CD4-positive, alpha-beta T cell treated with Interleukin-4 for 4 hours (primary cell): ENCODE measurements around the gene IFT80.
A peak's percentile ranks its signal among the peaks of the same experiment; 100 is the strongest.
"Not testable (repeated sequence)": the region's sequence is repeated elsewhere in the genome, so short reads cannot be mapped to it uniquely, and the experiment has no call there.

ENCODE experiments used
- DNase-seq: peaks from one replicate; pipeline ENCODE4 v3.0.0-alpha.2; 2020

IFT80 gene

GRCh38 chr3:160257606-160258005, 141.4 kb downstream of the IFT80 start:
- no peak for DNase-seq

GRCh38 chr3:160253298-160253697, 145.7 kb downstream of the IFT80 start:
- no peak for DNase-seq

GRCh38 chr3:160247766-160248165, 151.3 kb downstream of the IFT80 start:
- DNase-seq: no peak

GRCh38 chr3:160245261-160245800, 153.7 kb downstream of the IFT80 start:
- DNase-seq: no peak

GRCh38 chr3:160240719-160241118, 158.3 kb downstream of the IFT80 start:
- not testable (repeated sequence) for DNase-seq

GRCh38 chr3:160232014-160232413, 167.0 kb downstream of the IFT80 start:
- DNase-seq: no peak

GRCh38 chr3:160227419-160227818, 171.6 kb downstream of the IFT80 start:
- DNase-seq: no peak

- no peak for DNase-seq
Measured at GRCh38 chr3:160226026-160226907, 172.8 kb downstream of the IFT80 start.

GRCh38 chr3:160225176-160226025, 173.6 kb downstream of the IFT80 start, which contains the start of gene C3orf80:
Gene C3orf80 (plus strand): TSS chr3:160225422. CDS start chr3:160225636, 214 bp downstream.
- DNase-seq: peak; percentile 8

- no peak for DNase-seq
Measured at GRCh38 chr3:160224811-160225175, 174.2 kb downstream of the IFT80 start.

- no peak for DNase-seq
Measured at GRCh38 chr3:160224256-160224655, 174.8 kb downstream of the IFT80 start.

GRCh38 chr3:160221019-160221418, 178.0 kb downstream of the IFT80 start:
- no peak for DNase-seq

GRCh38 chr3:160220038-160220437, 179.0 kb downstream of the IFT80 start:
- no peak for DNase-seq

- DNase-seq: no peak
Measured at GRCh38 chr3:160218136-160218535, 180.9 kb downstream of the IFT80 start.

- no peak for DNase-seq
Measured at GRCh38 chr3:160217675-160218074, 181.3 kb downstream of the IFT80 start.

GRCh38 chr3:160213191-160213590, 185.8 kb downstream of the IFT80 start:
- no peak for DNase-seq

GRCh38 chr3:160210799-160211221, 188.2 kb downstream of the IFT80 start:
- no peak for DNase-seq

GRCh38 chr3:160210341-160210740, 188.7 kb downstream of the IFT80 start:
- no peak for DNase-seq
